A549 treated with GW870086 at 1 μM for 4 hours (cell line): Measurements from ENCODE around the gene MEMO1. TPM values are rescaled to one million over a fixed set of nuclear protein-coding genes. Genes with fewer than 3 reads are reported as not detected.

Experiments used
- total RNA-seq: library from RNA; stranded (reverse); fragments of 200-300 nt; extraction: Qiagen RNA extraction; gene quantifications from 5 replicates; pipeline ENCODE4 v1.2.3, GENCODE V29; 2022; ENCODE audit warnings: low read depth

The MEMO1 gene
- 76.9 to 86.1 TPM (median 78.3 TPM) in 5 replicates for total RNA-seq

GRCh38 chr2:32010670-32011484 lies at the start of gene MEMO1:
Gene MEMO1, minus strand, starts transcription at chr2:32011008. Its CDS starts 761 bp downstream, at chr2:32010247.

DNA sequence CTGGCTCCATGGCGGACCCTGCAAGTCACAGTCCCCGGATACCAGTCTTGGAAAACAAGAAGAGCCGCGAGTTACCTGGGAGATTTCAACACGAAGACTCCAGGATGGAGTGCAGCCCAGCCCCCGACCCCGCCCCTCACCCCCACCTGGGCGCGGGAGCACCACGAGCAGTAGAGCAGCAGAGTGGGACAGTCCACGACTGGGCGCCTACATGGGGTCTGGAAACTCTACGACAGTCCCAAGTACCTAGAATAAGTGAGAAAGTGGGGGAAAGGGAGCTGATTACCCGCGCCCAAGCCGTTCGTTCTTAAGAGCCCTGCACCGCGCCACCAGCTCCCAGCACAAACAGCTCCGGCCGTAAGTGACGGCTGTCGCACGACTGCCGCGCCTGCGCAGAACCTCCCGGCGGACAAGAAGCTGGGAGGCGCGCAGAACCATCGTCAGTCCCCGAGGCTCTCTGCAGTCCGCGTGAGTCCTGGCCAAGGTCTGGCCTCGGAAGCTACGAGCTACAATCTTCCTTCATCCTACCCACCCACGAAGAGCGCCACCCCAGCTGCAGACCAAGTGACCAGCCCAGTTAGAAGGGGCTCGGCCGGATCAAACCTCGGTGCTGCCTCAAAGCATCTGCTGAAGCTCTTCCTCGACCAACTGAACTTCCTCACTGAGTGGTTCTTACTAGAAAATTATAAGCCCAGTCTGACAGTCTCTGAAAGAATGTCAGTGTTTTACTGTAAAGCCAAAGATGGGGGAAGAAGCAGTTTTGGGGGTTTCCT lies 28.8 kb upstream of the MEMO1 start, which contains the start of gene DPY30:
Gene DPY30, minus strand, starts transcription at position 359 of the 773 bp plus-strand sequence. Its CDS starts 349 bp downstream, at position 10.

Other genes with a start within 250 kb of the MEMO1 start
- 106 to 122 TPM (median 112 TPM) in 5 replicates for gene DPY30, start 28.8 kb upstream of the MEMO1 start, total RNA-seq
- 9.5 to 16.5 TPM (median 14.2 TPM) in 5 replicates for gene SPAST, start 52.5 kb upstream of the MEMO1 start, total RNA-seq
- gene SLC30A6, start 154.9 kb upstream of the MEMO1 start, total RNA-seq: 12.5 to 21.2 TPM (median 16.4 TPM) in 5 replicates